ENCODE data around the gene SPRYD3.

- TF ChIP-seq EZH2 (IDR thresholded peaks at IDR 0.05) (no peak), REST (IDR thresholded peaks at IDR 0.05; ENCODE audit: low read depth) (no peak), CTCF (IDR thresholded peaks at IDR 0.05 in 2 of 3, conservative IDR thresholded peaks at IDR 0.05 in 1 of 3; ENCODE audit: borderline replicate concordance in 1 of 3, insufficient read depth in 1 of 3, low read depth in 2 of 3, low read length in 2 of 3) (no peak), JUND (IDR thresholded peaks at IDR 0.05) (no peak), CEBPB (IDR thresholded peaks at IDR 0.05; ENCODE audit: low read depth) (no peak), POLR2AphosphoS5 (IDR thresholded peaks at IDR 0.05; ENCODE audit: low read depth, low read length) (no peak), SIN3A (IDR thresholded peaks at IDR 0.05; ENCODE audit: low read depth) (no peak), YY1 (IDR thresholded peaks at IDR 0.05; ENCODE audit: extremely low read depth, insufficient replicate concordance, low read depth, low read length) (no peak), RAD21 (IDR thresholded peaks at IDR 0.05; ENCODE audit: low read depth) (no peak), SRF (IDR thresholded peaks at IDR 0.05; ENCODE audit: low read depth) (no peak), POLR2A (IDR thresholded peaks at IDR 0.05; ENCODE audit: borderline replicate concordance, extremely low read depth, insufficient read depth, insufficient read length) (no peak)
These were observed 2.2 kb downstream of the SPRYD3 start for GRCh38 chr12:53077030-53077429.
